ENCODE data around the gene ABHD1. TPM values are rescaled to one million over a fixed set of nuclear protein-coding genes. Genes with fewer than 3 reads are reported as not detected.
A peak's percentile ranks its signal among the peaks of the same experiment; 100 is the strongest.

ABHD1 gene
- total RNA-seq, 1 donor from 2014 or later: not detected

GRCh38 chr2:27152796-27153464 lies 29.3 kb downstream of the ABHD1 start:
- FAIRE-seq: no peak
- no peaks in the 10 kb centered on the region for H3K27me3 ChIP-seq (ENCODE audit: control insufficient read depth, insufficient read depth, low read length)
- peak; percentile 81 for DNase-seq (ENCODE audit: low read depth)
- no peak overlapping the region for H3K4me3 ChIP-seq (ENCODE audit: low read depth, low read length)
- H3K36me3 ChIP-seq (ENCODE audit: control insufficient read depth, insufficient read depth, low read length): no peaks in the 10 kb centered on the region
- TF ChIP-seq CTCF (IDR thresholded peaks at IDR 0.05; ENCODE audit: insufficient read depth, low read length, severe bottlenecking): no peak

GRCh38 chr2:27154488-27154887 lies 30.9 kb downstream of the ABHD1 start:
- no peak overlapping the region for H3K4me3 ChIP-seq (ENCODE audit: low read depth, low read length)
- H3K27me3 ChIP-seq (ENCODE audit: control insufficient read depth, insufficient read depth, low read length): peaks cover 2% of the 10 kb centered on the region
- FAIRE-seq (no peak), DNase-seq (ENCODE audit: low read depth) (no peak)
- no peaks in the 10 kb centered on the region for H3K36me3 ChIP-seq (ENCODE audit: control insufficient read depth, insufficient read depth, low read length)
- no peak for TF ChIP-seq CTCF (IDR thresholded peaks at IDR 0.05; ENCODE audit: insufficient read depth, low read length, severe bottlenecking)

- H3K36me3 ChIP-seq (ENCODE audit: control insufficient read depth, insufficient read depth, low read length): no peaks in the 10 kb centered on the region
- DNase-seq (ENCODE audit: low read depth): peak; percentile 75
- H3K4me3 ChIP-seq (ENCODE audit: low read depth, low read length): no peak overlapping the region
- no peak for FAIRE-seq
- no peak for TF ChIP-seq CTCF (IDR thresholded peaks at IDR 0.05; ENCODE audit: insufficient read depth, low read length, severe bottlenecking)
- H3K27me3 ChIP-seq (ENCODE audit: control insufficient read depth, insufficient read depth, low read length): peaks cover 2% of the 10 kb centered on the region
Measured at GRCh38 chr2:27155069-27155520, 31.5 kb downstream of the ABHD1 start.

- DNase-seq (ENCODE audit: low read depth): no peak
- FAIRE-seq: no peak
- TF ChIP-seq CTCF (IDR thresholded peaks at IDR 0.05; ENCODE audit: insufficient read depth, low read length, severe bottlenecking): no peak
- Histone ChIP-seq H3K36me3 (ENCODE audit: control insufficient read depth, insufficient read depth, low read length) (no peaks in the 10 kb centered on the region), H3K4me3 (ENCODE audit: low read depth, low read length) (no peak overlapping the region), H3K27me3 (ENCODE audit: control insufficient read depth, insufficient read depth, low read length) (peaks cover 2% of the 10 kb centered on the region)
Measured at GRCh38 chr2:27158468-27158867, 34.9 kb downstream of the ABHD1 start.

- FAIRE-seq (no peak), DNase-seq (ENCODE audit: low read depth) (no peak)
Measured at GRCh38 chr2:27159271-27159670, 35.7 kb downstream of the ABHD1 start.

More at GRCh38 chr2:27159271-27159670, 35.7 kb downstream of the ABHD1 start:
- no peak overlapping the region for H3K4me3 ChIP-seq (ENCODE audit: low read depth, low read length)
- peaks cover 2% of the 10 kb centered on the region for H3K27me3 ChIP-seq (ENCODE audit: control insufficient read depth, insufficient read depth, low read length)
- TF ChIP-seq CTCF (IDR thresholded peaks at IDR 0.05; ENCODE audit: insufficient read depth, low read length, severe bottlenecking): no peak
- no peaks in the 10 kb centered on the region for H3K36me3 ChIP-seq (ENCODE audit: control insufficient read depth, insufficient read depth, low read length)
